Measurements from ENCODE around the gene GAD2.

Gene GAD2

DNA sequence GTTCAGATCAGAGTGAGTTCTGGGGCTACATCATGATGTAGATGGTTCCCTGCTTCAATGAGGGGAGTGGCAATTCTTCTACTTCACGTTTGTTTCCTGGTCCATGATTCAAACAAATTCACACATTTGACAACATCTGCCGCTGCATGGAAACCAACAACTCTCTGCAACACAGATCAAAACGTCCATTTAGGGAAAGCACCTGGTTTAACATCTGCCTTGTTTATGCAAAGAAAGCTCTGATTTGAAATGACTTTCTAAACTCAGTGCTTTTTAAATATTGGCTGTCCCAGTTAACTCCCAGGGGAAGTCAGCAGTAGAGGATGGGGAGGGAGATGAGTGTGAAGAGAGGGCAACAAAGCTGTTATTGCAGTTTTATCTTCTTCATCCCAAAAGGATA is 93.8 kb downstream of the GAD2 start:
- TF ChIP-seq, protein P1, sequence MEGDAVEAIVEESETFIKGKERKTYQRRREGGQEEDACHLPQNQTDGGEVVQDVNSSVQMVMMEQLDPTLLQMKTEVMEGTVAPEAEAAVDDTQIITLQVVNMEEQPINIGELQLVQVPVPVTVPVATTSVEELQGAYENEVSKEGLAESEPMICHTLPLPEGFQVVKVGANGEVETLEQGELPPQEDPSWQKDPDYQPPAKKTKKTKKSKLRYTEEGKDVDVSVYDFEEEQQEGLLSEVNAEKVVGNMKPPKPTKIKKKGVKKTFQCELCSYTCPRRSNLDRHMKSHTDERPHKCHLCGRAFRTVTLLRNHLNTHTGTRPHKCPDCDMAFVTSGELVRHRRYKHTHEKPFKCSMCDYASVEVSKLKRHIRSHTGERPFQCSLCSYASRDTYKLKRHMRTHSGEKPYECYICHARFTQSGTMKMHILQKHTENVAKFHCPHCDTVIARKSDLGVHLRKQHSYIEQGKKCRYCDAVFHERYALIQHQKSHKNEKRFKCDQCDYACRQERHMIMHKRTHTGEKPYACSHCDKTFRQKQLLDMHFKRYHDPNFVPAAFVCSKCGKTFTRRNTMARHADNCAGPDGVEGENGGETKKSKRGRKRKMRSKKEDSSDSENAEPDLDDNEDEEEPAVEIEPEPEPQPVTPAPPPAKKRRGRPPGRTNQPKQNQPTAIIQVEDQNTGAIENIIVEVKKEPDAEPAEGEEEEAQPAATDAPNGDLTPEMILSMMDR (IDR thresholded peaks at IDR 0.05; ENCODE audit: extremely low read depth, missing control alignments) = no peak
- peak; percentile 7 for DNase-seq (ENCODE audit: low spot score)

DNA sequence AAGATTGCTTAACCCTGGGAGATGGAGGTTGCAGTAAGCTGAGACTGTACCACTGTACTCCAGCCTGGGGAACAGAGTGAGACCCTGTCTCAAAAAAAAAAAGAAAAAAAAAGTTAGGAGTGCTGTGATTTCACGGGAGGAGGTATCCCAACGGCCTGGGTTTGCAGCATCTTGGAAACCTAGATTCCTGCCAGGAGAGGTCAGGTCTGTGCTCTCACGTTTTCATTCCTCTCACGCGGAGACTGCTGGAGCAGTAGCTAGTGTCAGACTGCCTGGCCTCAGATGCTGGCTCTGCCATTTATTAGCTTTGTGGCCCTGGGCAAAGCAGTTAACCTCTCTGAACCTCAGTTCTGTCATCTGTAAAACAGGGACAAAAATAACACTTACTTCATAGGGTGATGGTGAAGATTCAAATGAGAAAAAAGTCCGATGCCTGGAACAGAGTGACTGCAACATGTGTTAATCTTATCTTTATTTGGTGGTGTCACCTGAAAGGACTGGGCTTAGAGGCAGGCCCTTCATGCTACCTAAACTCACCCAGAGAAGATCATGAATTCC is 94.9 kb downstream of the GAD2 start:
- DNase-seq (ENCODE audit: low spot score) = no peak
- TF ChIP-seq, protein P1 (IDR thresholded peaks at IDR 0.05; ENCODE audit: extremely low read depth, missing control alignments) = no peak

DNA sequence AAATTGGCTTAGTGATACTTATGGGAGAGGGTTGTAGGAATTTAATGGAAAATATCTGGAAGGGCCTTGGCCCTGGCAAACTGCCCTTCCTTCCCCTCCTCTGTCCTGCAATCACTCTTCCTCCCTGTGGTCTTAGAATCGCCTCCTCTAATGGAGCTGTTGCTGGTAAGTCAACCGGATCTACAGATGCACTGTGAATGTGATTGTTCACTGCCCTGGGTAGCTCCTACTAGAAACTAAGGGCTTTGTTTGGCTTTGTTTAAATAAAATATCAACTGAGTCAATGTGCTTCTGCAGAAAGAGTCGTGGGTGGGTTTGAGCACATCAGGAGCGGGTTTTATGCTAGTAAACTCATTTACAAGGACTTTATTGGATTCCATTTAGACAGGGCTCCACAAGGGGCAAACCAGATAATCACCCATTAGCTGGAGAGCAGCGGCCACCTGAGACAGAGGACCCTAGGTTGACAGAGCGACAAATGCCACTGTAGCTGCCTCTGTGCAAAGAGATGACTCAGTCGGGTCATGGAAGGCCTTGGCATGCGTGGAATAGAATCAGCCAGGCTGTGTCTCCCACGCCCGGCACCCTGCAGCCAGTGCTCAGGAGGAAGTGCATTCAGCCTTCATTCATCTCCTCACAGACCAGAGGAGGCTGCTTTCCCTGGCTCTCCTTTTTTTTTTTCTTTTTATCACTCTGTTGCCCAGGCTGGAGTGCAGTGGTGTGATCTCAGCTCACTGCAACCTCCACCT is 97.9 kb downstream of the GAD2 start:
- DNase-seq (ENCODE audit: low spot score) = no peak
- TF ChIP-seq, protein P1 (IDR thresholded peaks at IDR 0.05; ENCODE audit: extremely low read depth, missing control alignments) = no peak

DNA sequence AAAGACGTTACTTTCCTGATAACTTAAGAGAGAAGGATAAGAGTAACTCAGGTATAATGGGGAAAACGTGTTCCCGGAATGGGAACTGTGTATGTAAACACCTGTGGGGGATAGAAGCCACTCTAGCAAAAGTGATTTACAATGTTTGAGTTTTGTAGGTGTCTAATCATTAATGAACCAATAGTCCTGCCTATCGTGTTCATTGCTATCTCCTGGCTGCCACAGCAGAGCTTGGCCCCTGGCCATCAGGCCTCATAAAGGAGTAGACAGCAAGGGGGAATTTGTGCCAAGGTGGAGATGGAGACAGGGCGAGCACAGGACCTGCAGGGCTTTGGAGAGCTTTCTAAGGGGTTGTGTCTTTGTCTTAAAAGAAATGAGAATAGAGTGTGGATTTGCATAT is 102.1 kb downstream of the GAD2 start:
- TF ChIP-seq, protein P1 (IDR thresholded peaks at IDR 0.05; ENCODE audit: extremely low read depth, missing control alignments) = no peak
- DNase-seq (ENCODE audit: low spot score) = no peak

DNA sequence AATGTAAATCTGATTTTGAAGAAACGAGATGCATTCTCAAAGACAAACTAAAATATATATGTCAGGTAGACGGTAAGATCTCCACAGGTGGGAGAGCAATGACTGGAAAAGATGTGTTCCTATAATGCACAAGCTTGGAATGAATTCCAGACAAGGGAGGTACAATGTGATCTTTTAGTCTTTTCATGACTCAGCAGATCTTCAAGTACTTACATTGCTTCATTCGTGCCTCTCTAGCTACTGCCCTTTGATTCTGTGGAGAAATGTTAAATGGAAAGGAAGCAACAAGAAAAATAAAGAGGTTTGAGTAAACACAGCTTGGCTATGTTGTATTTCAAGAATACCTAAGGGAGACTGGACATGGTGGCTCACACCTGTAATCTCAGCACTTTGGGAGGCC is 106.6 kb downstream of the GAD2 start:
- no peak for DNase-seq (ENCODE audit: low spot score)
- TF ChIP-seq, protein P1 (IDR thresholded peaks at IDR 0.05; ENCODE audit: extremely low read depth, missing control alignments) = no peak

DNA sequence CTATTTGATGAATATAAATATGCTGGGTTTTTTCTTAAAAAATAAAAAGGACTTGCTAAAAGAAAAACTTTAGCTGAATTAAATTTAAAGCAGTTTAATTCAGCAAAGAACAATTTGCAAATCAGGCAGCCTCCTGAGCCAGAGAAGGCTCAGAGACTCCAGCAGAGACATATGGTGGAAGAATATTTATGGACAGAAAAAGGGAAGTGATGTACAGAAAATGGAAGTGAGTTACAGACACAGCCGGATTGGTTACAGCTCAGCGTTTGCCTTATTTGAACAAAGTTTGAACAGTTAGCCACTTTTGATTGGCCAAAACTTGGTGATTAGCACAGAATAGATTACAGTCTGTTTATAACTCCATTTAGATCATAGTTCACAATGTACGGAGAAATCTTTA is 110.3 kb downstream of the GAD2 start:
- TF ChIP-seq, protein P1 (IDR thresholded peaks at IDR 0.05; ENCODE audit: extremely low read depth, missing control alignments) = no peak
- no peak for DNase-seq (ENCODE audit: low spot score)

- no peak for DNase-seq (ENCODE audit: low spot score)
- TF ChIP-seq, protein P1 (IDR thresholded peaks at IDR 0.05; ENCODE audit: extremely low read depth, missing control alignments) = no peak
Observed at GRCh38 chr10:26327811-26328210, 111.2 kb downstream of the GAD2 start.
